ENCODE results near the gene IL22. TPM values are rescaled to one million over a fixed set of nuclear protein-coding genes. Genes with fewer than 3 reads are reported as not detected.

The IL22 gene
- total and polyA plus RNA-seq, 2 of the 8 experiments (the other 6 are each of a cell fraction or from before 2014, with no cell fraction given): not detected

GRCh38 chr12:68259318-68259940 lies 6.0 kb upstream of the IL22 start:
- Histone ChIP-seq H3K4me1 (replicated peaks in 1 of 4; ENCODE audit: control insufficient read depth in 3 of 4, insufficient read depth in 4 of 4, low read length in 3 of 4) (0 out of 7 replicates have a peak, but pooled peaks cover 0 to 3% (median 0%) of the 10 kb centered on the region in 4 experiments), H4K91ac (replicated peaks; ENCODE audit: insufficient read length, low read length) (no peak overlapping the region), H3K14ac (ENCODE audit: insufficient read length) (no peak overlapping the region), H2BK5ac (ENCODE audit: low read depth, low read length) (no peak overlapping the region), H3K79me2 (ENCODE audit: control insufficient read depth in 1 of 2, insufficient read depth in 2 of 2, low read length in 2 of 2) (no peaks in the 10 kb centered on the region), H4K20me1 (replicated peaks in 1 of 2; ENCODE audit: control insufficient read depth in 1 of 2, insufficient read depth in 2 of 2, low read length in 2 of 2) (no peaks in the 10 kb centered on the region), H3K18ac (ENCODE audit: extremely low read depth, low read length) (no peak overlapping the region), H3K27ac (ENCODE audit: low read depth, low read length) (no peak overlapping the region), H3K79me1 (ENCODE audit: low read depth, low read length) (no peaks in the 10 kb centered on the region), H4K8ac (ENCODE audit: extremely low read depth, insufficient read depth, low read length) (no peak overlapping the region), H3K9ac (replicated peaks in 1 of 4; ENCODE audit: extremely low read depth in 1 of 4, low read depth in 3 of 4, low read length in 3 of 4) (no peak overlapping the region), H3K4ac (replicated peaks; ENCODE audit: insufficient read length, low read depth, low read length) (no peak overlapping the region), H3K27me3 (replicated peaks in 1 of 4; ENCODE audit: control insufficient read depth in 3 of 4, extremely low read depth in 1 of 4, insufficient read depth in 3 of 4, low read length in 3 of 4) (no peaks in the 10 kb centered on the region), H4K5ac (ENCODE audit: insufficient read length, low read depth, low read length) (no peak overlapping the region), H3K56ac (replicated peaks; ENCODE audit: insufficient read length, low read depth, low read length) (no peak overlapping the region), H3K9me3 (ENCODE audit: insufficient read depth in 2 of 2, low read depth in 1 of 2, low read length in 1 of 2) (no peaks in the 10 kb centered on the region), H2BK120ac (replicated peaks; ENCODE audit: low read depth, low read length) (no peak overlapping the region), H2AK5ac (ENCODE audit: low read depth, low read length) (no peak overlapping the region), H2BK20ac (ENCODE audit: low read length) (no peak overlapping the region), H2BK12ac (ENCODE audit: low read depth, low read length) (no peak overlapping the region), H2BK15ac (ENCODE audit: low read length) (no peak overlapping the region), H3K23ac (ENCODE audit: insufficient read length) (no peak overlapping the region), H3K4me3 (ENCODE audit: extremely low read depth in 1 of 4, insufficient read depth in 2 of 4, low read depth in 3 of 4, low read length in 4 of 4) (no peak overlapping the region), H2AFZ (ENCODE audit: low read length) (0 out of 2 replicates have a peak overlapping the region, but pooled peaks have one; percentile 6), H3K36me3 (ENCODE audit: control insufficient read depth in 2 of 4, insufficient read depth in 4 of 4, low read length in 3 of 4) (no peaks in the 10 kb centered on the region), H3K23me2 (ENCODE audit: low read depth, low read length) (no peaks in the 10 kb centered on the region), H3K4me2 (ENCODE audit: insufficient read depth in 1 of 2, low read depth in 2 of 2, low read length in 2 of 2) (no peak overlapping the region)
- CTCF ChIA-PET (ENCODE audit: partially characterized antibody): interaction anchor here (1.2 kb wide), 1 partner anchor 10 kb away, joined by 3 read pairs; no protein-coding TSS in a partner anchor
- POLR2A ChIA-PET (ENCODE audit: partially characterized antibody): no interaction called here
- DNase-seq (ENCODE audit: low read depth in 1 of 2, low spot score in 2 of 2) (no peak), FAIRE-seq (no peak)
- WGBS, 2 experiments (ENCODE audit: extremely low coverage in 1 of 2, insufficient coverage in 1 of 2, insufficient read length in 1 of 2, insufficient replicate concordance in 2 of 2, low coverage in 1 of 2, low lambda C conversion rate in 2 of 2, missing lambda C conversion rate in 1 of 2): 86% methylated on average over 3 of the region's 3 CpGs; no CpG with 5 or more reads in 1 of the 2 experiments
- TF ChIP-seq HDAC6 (IDR thresholded peaks at IDR 0.05; ENCODE audit: low read depth, low read length) (no peak), CTBP2 (IDR thresholded peaks at IDR 0.05; ENCODE audit: borderline replicate concordance, insufficient read depth, insufficient read length, low read length) (no peak), SIX5 (IDR thresholded peaks at IDR 0.05; ENCODE audit: low read depth, low read length) (no peak), POU5F1 (IDR thresholded peaks at IDR 0.05; ENCODE audit: low read depth, low read length) (no peak), BACH1 (IDR thresholded peaks at IDR 0.05; ENCODE audit: low read length) (no peak), USF2 (IDR thresholded peaks at IDR 0.05; ENCODE audit: low read length) (no peak), POLR2A (IDR thresholded peaks at IDR 0.05; ENCODE audit: control extremely low read depth in 1 of 2, low read depth in 2 of 2, low read length in 2 of 2) (no peak), PHF8 (conservative IDR thresholded peaks at IDR 0.05; ENCODE audit: low read depth, low read length) (no peak), SIN3A (conservative IDR thresholded peaks at IDR 0.05 in 1 of 2, IDR thresholded peaks at IDR 0.05 in 1 of 2; ENCODE audit: low read depth in 1 of 2, low read length in 2 of 2) (no peak), NRF1 (IDR thresholded peaks at IDR 0.05; ENCODE audit: low read depth, low read length) (no peak), KDM4A (IDR thresholded peaks at IDR 0.05; ENCODE audit: low read depth, low read length, severe bottlenecking) (no peak), TBP (IDR thresholded peaks at IDR 0.05; ENCODE audit: low read depth, low read length) (no peak), ASH2L (IDR thresholded peaks at IDR 0.05; ENCODE audit: low read length) (no peak)
